MV-4-11 (cell line): ENCODE results near the gene AGO1.
"Not testable (repeated sequence)": the region's sequence is repeated elsewhere in the genome, so short reads cannot be mapped to it uniquely, and the experiment has no call there.

ENCODE experiments used
- DNase-seq: peaks from one replicate; lab custom pipeline; 2025; lab: John Stamatoyannopoulos, UW

The AGO1 gene

GRCh38 chr1:35869245-35869950, 13.6 kb upstream of the AGO1 start:
- not testable (repeated sequence) for DNase-seq

GRCh38 chr1:35870651-35871309, 12.2 kb upstream of the AGO1 start:
- no peak for DNase-seq

- peak; percentile 62 for DNase-seq
Measured at GRCh38 chr1:35873243-35873750, 9.7 kb upstream of the AGO1 start.

GRCh38 chr1:35874115-35874514, 8.9 kb upstream of the AGO1 start:
- DNase-seq, result not testable (repeated sequence)

- no peak for DNase-seq
Measured at GRCh38 chr1:35876988-35877387, 6.0 kb upstream of the AGO1 start.

- no peak for DNase-seq
Measured at GRCh38 chr1:35881850-35882273, 1.1 kb upstream of the AGO1 start.

- no peak for DNase-seq
Measured at GRCh38 chr1:35882586-35882944, 444 bp upstream of the AGO1 start.

- DNase-seq, result no peak
Measured at GRCh38 chr1:35883635-35884101, 659 bp downstream of the AGO1 start.

- no peak for DNase-seq
Measured at GRCh38 chr1:35884934-35885333, 1.9 kb downstream of the AGO1 start.

GRCh38 chr1:35885961-35886558, 3.1 kb downstream of the AGO1 start:
- no peak for DNase-seq

GRCh38 chr1:35886577-35887431, 3.8 kb downstream of the AGO1 start:
- peak; percentile 74 for DNase-seq

- DNase-seq, result no peak
Measured at GRCh38 chr1:35887508-35887907, 4.5 kb downstream of the AGO1 start.

GRCh38 chr1:35888255-35888654, 5.2 kb downstream of the AGO1 start:
- no peak for DNase-seq

GRCh38 chr1:35888981-35889380, 6.0 kb downstream of the AGO1 start:
- DNase-seq, result peak; percentile 62

- no peak for DNase-seq
Measured at GRCh38 chr1:35893051-35893879, 10.3 kb downstream of the AGO1 start.

- peak; percentile 83 for DNase-seq
Measured at GRCh38 chr1:35894183-35894582, 11.2 kb downstream of the AGO1 start.

- DNase-seq, result no peak
Measured at GRCh38 chr1:35894656-35895055, 11.6 kb downstream of the AGO1 start.

GRCh38 chr1:35899941-35900340, 16.9 kb downstream of the AGO1 start:
- DNase-seq, result no peak

- DNase-seq, result no peak
Measured at GRCh38 chr1:35901235-35901634, 18.2 kb downstream of the AGO1 start.

- no peak for DNase-seq
Measured at GRCh38 chr1:35902671-35903070, 19.7 kb downstream of the AGO1 start.

GRCh38 chr1:35914717-35915116, 31.7 kb downstream of the AGO1 start:
- no peak for DNase-seq
